Measurements from ENCODE around the gene FBLN2. TPM values are rescaled to one million over a fixed set of nuclear protein-coding genes. Genes with fewer than 3 reads are reported as not detected.
A peak's percentile ranks its signal among the peaks of the same experiment; 100 is the strongest.
"Not testable (repeated sequence)": the region's sequence is repeated elsewhere in the genome, so short reads cannot be mapped to it uniquely, and the experiment has no call there.

Gene FBLN2
- total RNA-seq, 2 donors from 2014 or later, result not detected

- H3K9me3 Mint-ChIP-seq, result no peaks in the 10 kb centered on the region
- H3K4me1 Mint-ChIP-seq (ENCODE audit: low read depth in 2 of 2), result no peaks in the 10 kb centered on the region
- H3K27ac Mint-ChIP-seq, result no peak overlapping the region
- no peak for ATAC-seq
- H3K36me3 Mint-ChIP-seq, result no peaks in the 10 kb centered on the region
- no peaks in the 10 kb centered on the region for H3K27me3 Mint-ChIP-seq
- no peak for DNase-seq (ENCODE audit: low spot score)
- H3K4me3 Mint-ChIP-seq, result no peak overlapping the region
Observed at GRCh38 chr3:13519006-13519791, 29.7 kb upstream of the FBLN2 start.

GRCh38 chr3:13520326-13520880 is 28.5 kb upstream of the FBLN2 start:
- H3K9me3 Mint-ChIP-seq, result no peaks in the 10 kb centered on the region
- H3K36me3 Mint-ChIP-seq, result no peaks in the 10 kb centered on the region
- no peak for ATAC-seq
- H3K4me1 Mint-ChIP-seq (ENCODE audit: low read depth in 2 of 2), result no peaks in the 10 kb centered on the region
- no peak overlapping the region for H3K4me3 Mint-ChIP-seq
- no peak overlapping the region for H3K27ac Mint-ChIP-seq
- no peaks in the 10 kb centered on the region for H3K27me3 Mint-ChIP-seq
- DNase-seq (ENCODE audit: low spot score), result no peak

GRCh38 chr3:13521309-13521708 is 27.6 kb upstream of the FBLN2 start:
- H3K4me3 Mint-ChIP-seq, result no peak overlapping the region

GRCh38 chr3:13521749-13522148 is 27.2 kb upstream of the FBLN2 start:
- not testable (repeated sequence) for H3K4me1 Mint-ChIP-seq (ENCODE audit: low read depth in 2 of 2); H3K4me3 Mint-ChIP-seq; H3K27me3 Mint-ChIP-seq; H3K27ac Mint-ChIP-seq; ATAC-seq; DNase-seq (ENCODE audit: low spot score); H3K36me3 Mint-ChIP-seq; H3K9me3 Mint-ChIP-seq

More at GRCh38 chr3:13521309-13521708, 27.6 kb upstream of the FBLN2 start:
- H3K9me3 Mint-ChIP-seq, result no peaks in the 10 kb centered on the region
- H3K27me3 Mint-ChIP-seq, result no peaks in the 10 kb centered on the region
- no peak overlapping the region for H3K27ac Mint-ChIP-seq
- no peak for DNase-seq (ENCODE audit: low spot score)
- H3K36me3 Mint-ChIP-seq, result no peaks in the 10 kb centered on the region
- H3K4me1 Mint-ChIP-seq (ENCODE audit: low read depth in 2 of 2), result no peaks in the 10 kb centered on the region
- ATAC-seq, result no peak

GRCh38 chr3:13522236-13522635 is 26.7 kb upstream of the FBLN2 start:
- Mint-ChIP-seq H3K27ac (no peak overlapping the region), H3K36me3 (no peaks in the 10 kb centered on the region), H3K4me1 (ENCODE audit: low read depth in 2 of 2) (no peaks in the 10 kb centered on the region), H3K27me3 (no peaks in the 10 kb centered on the region), H3K4me3 (no peak overlapping the region), H3K9me3 (no peaks in the 10 kb centered on the region)
- ATAC-seq (no peak), DNase-seq (ENCODE audit: low spot score) (no peak)

- H3K9me3 Mint-ChIP-seq, result no peaks in the 10 kb centered on the region
- H3K4me1 Mint-ChIP-seq (ENCODE audit: low read depth in 2 of 2), result no peaks in the 10 kb centered on the region
- ATAC-seq, result no peak
- DNase-seq (ENCODE audit: low spot score), result no peak
- no peak overlapping the region for H3K27ac Mint-ChIP-seq
- peaks cover 4 to 10% of the 10 kb centered on the region in 2 donors for H3K27me3 Mint-ChIP-seq
- H3K4me3 Mint-ChIP-seq, result no peak overlapping the region
- H3K36me3 Mint-ChIP-seq, result no peaks in the 10 kb centered on the region
Observed at GRCh38 chr3:13524979-13525669, 23.8 kb upstream of the FBLN2 start.

- peaks cover 4 to 10% of the 10 kb centered on the region in 2 donors for H3K27me3 Mint-ChIP-seq
- no peaks in the 10 kb centered on the region for H3K4me1 Mint-ChIP-seq (ENCODE audit: low read depth in 2 of 2)
- H3K36me3 Mint-ChIP-seq, result no peaks in the 10 kb centered on the region
- peak in 1 of 2 donors; percentile 3 for ATAC-seq
- H3K27ac Mint-ChIP-seq, result no peak overlapping the region
- no peak for DNase-seq (ENCODE audit: low spot score)
- H3K9me3 Mint-ChIP-seq, result no peaks in the 10 kb centered on the region
- no peak overlapping the region for H3K4me3 Mint-ChIP-seq
Observed at GRCh38 chr3:13525827-13526625, 22.9 kb upstream of the FBLN2 start.

GRCh38 chr3:13526626-13526949 is 22.3 kb upstream of the FBLN2 start:
- no peaks in the 10 kb centered on the region for H3K36me3 Mint-ChIP-seq
- no peaks in the 10 kb centered on the region for H3K4me1 Mint-ChIP-seq (ENCODE audit: low read depth in 2 of 2)
- no peak overlapping the region for H3K27ac Mint-ChIP-seq
- H3K9me3 Mint-ChIP-seq, result no peaks in the 10 kb centered on the region
- H3K4me3 Mint-ChIP-seq, result no peak overlapping the region
- peaks cover 4 to 10% of the 10 kb centered on the region in 2 donors for H3K27me3 Mint-ChIP-seq
- peak in 1 of 2 donors; percentile 29 for ATAC-seq
- no peak for DNase-seq (ENCODE audit: low spot score)

GRCh38 chr3:13528217-13528867 is 20.6 kb upstream of the FBLN2 start:
- H3K36me3 Mint-ChIP-seq, result no peaks in the 10 kb centered on the region
- ATAC-seq (no peak), DNase-seq (ENCODE audit: low spot score) (no peak)
- H3K4me3 Mint-ChIP-seq, result no peak overlapping the region
- H3K27me3 Mint-ChIP-seq, result peaks cover 4 to 13% of the 10 kb centered on the region in 2 donors
- H3K4me1 Mint-ChIP-seq (ENCODE audit: low read depth in 2 of 2), result no peaks in the 10 kb centered on the region
- H3K27ac Mint-ChIP-seq, result no peak overlapping the region
- no peaks in the 10 kb centered on the region for H3K9me3 Mint-ChIP-seq

GRCh38 chr3:13529196-13530112 is 19.5 kb upstream of the FBLN2 start:
- no peaks in the 10 kb centered on the region for H3K9me3 Mint-ChIP-seq
- ATAC-seq (no peak), DNase-seq (ENCODE audit: low spot score) (no peak)
- no peak overlapping the region for H3K4me3 Mint-ChIP-seq
- no peak overlapping the region for H3K27ac Mint-ChIP-seq
- no peaks in the 10 kb centered on the region for H3K4me1 Mint-ChIP-seq (ENCODE audit: low read depth in 2 of 2)
- H3K27me3 Mint-ChIP-seq, result peaks cover 4 to 16% of the 10 kb centered on the region in 2 donors
- H3K36me3 Mint-ChIP-seq, result no peaks in the 10 kb centered on the region

- Mint-ChIP-seq H3K4me1 (ENCODE audit: low read depth in 2 of 2) (no peaks in the 10 kb centered on the region), H3K9me3 (no peaks in the 10 kb centered on the region), H3K27me3 (peaks cover 4 to 16% of the 10 kb centered on the region in 2 donors), H3K4me3 (no peak overlapping the region), H3K36me3 (no peaks in the 10 kb centered on the region), H3K27ac (no peak overlapping the region)
- no peak for ATAC-seq
- DNase-seq (ENCODE audit: low spot score), result no peak
Observed at GRCh38 chr3:13530241-13531009, 18.5 kb upstream of the FBLN2 start.

- DNase-seq (ENCODE audit: low spot score) (no peak), ATAC-seq (no peak)
- Mint-ChIP-seq H3K36me3 (no peaks in the 10 kb centered on the region), H3K4me1 (ENCODE audit: low read depth in 2 of 2) (peaks cover 3 to 6% of the 10 kb centered on the region in 2 donors), H3K27me3 (peaks cover 10 to 21% of the 10 kb centered on the region in 2 donors), H3K4me3 (no peak overlapping the region), H3K9me3 (no peaks in the 10 kb centered on the region), H3K27ac (no peak overlapping the region)
Observed at GRCh38 chr3:13532085-13532484, 16.8 kb upstream of the FBLN2 start.

Measured in natural killer cell treated with Interleukin-12 subunit alpha and Interleukin-12 subunit beta and Interleukin-15 and Interleukin-18, amount 100 ng/mL, for 72 hours (primary cell).